HG02884 (cell line): Measurements from ENCODE around the gene LRRC2.

Experiments used
- ATAC-seq: cut with Tn5 transposase; IDR thresholded peaks from one replicate; pipeline ENCODE4 v1.9.1; 2021; ENCODE audit warnings: mild to moderate bottlenecking, moderate library complexity; ENCODE audit not compliant: unreplicated experiment

LRRC2 gene

DNA sequence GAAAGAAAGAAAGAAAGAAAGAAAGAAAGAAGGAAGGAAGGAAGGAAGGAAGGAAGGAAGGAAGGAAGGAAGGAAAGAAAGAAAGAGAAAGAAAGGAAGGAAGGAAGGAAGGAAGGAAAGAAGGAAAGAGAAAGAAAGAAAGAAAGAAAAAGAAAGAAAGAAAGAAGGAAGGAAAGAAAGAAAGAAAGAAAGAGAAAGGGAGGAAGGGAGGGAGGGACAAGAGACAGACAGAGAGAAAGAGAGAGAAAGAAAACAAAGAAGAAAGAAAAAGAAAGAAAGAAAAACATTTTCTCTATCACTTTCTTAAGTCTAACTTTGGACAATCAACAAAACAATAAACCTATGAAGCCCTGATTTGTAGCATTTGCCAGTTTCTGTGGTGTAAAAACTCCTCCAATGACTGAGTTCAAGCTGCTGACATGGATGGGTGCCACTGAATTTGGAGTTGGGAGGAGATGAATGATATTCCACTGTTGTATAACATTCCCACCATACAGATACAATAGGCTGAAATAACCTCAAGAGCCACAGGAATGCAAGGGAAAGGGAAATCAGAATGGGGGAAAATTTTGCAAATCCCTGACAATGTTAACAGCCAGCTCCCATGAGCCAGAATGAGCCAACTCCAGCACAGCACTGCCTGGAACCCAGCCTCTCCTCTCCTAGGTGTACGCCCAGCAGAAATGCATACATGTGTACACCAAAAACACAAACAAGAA is 83.3 kb downstream of the LRRC2 start:
- no peak for ATAC-seq

GRCh38 chr3:46481636-46482035 is 84.5 kb downstream of the LRRC2 start:
- ATAC-seq: no peak

- no peak for ATAC-seq
Observed at GRCh38 chr3:46480491-46481195, 85.5 kb downstream of the LRRC2 start.

DNA sequence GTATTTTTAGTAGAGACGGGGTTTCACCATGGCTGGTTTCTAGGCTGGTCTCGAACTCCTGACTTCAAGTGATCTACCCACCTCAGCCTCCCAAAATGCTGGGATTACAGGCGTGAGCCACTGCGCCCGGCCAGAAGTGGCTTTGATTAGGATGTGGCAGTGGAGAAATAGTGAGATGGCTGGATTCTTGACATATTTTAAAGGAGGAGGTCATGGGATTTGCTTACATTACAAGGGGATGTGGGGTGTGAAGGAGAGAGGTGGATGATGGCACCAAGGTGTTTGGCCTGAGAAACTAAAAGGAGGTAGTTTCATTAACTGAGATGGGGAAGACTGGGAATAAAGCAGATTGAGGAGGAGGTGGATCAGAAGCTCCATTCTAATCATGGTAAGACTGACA is 86.4 kb downstream of the LRRC2 start:
- no peak for ATAC-seq

DNA sequence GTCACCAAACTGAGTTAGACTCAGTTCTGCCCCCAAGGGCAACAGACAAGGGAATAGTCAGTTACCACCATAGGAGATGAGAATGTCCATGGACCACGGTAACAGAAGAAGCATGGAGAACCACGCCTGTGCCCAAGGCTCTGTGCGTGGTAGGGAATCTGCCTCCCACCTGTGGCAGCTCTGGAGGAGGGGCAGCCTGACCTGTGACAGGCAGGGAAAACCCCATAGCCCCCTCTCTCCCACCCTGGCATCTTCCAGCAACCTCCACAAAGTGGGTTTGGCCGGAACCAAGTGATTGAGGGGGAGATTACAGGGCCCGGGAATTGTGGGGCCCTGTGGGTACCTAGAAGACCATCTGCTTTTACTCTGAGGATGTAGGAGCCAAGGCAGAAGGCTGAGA is 87.1 kb downstream of the LRRC2 start:
- no peak for ATAC-seq

DNA sequence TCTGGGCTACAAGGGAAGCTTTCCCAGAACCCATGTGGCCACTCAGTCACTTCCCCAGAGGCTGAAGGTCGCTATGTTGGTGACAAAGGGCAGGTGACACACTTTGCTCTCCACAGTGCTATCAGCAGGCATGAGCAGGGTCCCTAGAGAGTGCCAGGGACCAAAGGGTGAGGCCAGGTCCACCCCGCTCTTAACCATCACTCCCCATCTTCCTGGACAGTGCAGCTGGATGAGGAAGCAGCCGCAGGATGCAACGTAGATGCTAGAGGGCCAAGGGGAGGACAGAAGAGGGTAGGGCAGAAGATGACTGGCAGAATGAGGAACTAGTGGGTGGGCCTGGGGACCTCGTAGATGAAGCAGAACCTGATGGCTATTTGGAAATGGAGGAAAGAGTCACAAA is 87.8 kb downstream of the LRRC2 start:
- ATAC-seq: no peak

- ATAC-seq: no peak
Observed at GRCh38 chr3:46477756-46478155, 88.3 kb downstream of the LRRC2 start.

DNA sequence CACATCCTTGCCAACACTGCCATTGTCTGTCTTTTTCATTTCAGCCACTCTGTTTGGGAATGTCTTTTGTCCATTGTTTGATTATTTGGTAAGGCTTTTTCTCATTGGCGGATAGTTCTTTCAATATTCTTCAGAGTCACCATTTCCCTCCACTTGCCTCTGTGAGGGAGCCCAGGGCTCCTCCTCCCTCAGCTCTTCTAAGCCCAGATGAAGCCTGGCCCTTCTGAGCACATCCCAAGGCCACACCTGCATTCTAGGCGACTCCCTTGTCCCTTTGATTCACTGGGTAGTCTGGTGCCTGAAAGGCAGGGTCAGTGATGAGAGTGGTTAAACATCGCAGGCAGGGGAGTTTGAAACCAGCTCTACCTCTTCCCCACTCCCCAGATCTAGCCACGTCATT is 89.0 kb downstream of the LRRC2 start:
- no peak for ATAC-seq

- ATAC-seq: no peak
Observed at GRCh38 chr3:46472736-46473135, 93.4 kb downstream of the LRRC2 start.

DNA sequence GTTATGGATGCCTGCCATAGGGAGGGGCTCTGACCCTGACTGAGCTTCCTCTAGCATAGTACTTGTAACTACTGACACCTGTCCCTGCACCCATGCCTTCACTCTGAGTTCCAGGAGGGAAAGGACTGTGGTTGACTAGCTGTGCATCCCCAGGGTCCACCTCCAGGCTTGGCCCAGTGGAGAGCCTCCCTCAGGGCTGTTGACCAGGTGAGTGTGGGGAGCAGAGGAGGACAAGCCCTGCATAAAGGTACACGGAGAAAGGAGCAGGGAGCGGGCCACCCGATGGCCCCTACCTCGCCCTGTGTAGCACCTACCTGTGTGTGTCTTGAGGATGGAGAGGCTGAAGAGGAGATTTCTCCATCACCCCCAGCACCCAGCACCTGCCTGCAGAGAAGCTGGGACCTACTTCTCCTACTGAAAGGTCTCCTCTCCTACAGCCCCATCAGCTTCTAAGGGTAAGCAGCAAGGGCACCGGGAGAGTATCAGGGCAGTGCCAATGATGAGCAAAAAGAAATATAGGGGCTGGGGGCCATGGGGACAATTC is 94.7 kb downstream of the LRRC2 start:
- no peak for ATAC-seq

GRCh38 chr3:46470831-46471230 is 95.3 kb downstream of the LRRC2 start:
- no peak for ATAC-seq

DNA sequence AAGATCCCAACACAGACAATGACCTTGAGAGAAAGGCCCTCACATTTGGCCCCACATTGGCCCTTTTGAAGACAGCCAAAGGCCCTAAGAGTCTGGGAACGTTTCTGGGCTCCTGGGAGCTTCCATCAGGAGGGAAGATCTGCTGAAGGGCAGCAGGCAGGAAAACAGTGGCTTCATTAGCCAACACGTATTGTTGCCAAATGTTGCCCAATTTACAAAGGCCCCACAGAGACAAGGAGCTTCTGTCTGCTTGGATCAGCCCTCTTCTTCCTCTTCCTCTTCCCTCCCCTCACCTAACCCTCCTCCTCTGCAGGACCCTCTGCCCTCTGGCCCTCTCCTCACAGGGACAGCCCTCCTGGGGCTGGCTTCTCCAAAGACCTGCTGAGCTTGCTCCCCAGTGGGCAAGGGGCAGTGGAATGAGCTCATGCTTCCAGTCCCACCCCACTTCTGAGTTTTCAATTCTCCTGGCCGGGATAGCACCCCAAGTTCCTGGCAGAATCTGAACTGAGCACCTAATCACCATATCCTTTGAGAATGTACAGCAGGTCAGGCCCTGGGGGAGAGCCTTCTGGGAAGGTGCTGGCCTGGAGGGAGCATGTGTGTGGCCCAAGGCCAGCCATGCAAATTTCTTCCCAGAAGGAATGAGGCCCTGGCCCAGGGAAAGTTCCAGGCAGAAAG is 96.3 kb downstream of the LRRC2 start:
- ATAC-seq: no peak

DNA sequence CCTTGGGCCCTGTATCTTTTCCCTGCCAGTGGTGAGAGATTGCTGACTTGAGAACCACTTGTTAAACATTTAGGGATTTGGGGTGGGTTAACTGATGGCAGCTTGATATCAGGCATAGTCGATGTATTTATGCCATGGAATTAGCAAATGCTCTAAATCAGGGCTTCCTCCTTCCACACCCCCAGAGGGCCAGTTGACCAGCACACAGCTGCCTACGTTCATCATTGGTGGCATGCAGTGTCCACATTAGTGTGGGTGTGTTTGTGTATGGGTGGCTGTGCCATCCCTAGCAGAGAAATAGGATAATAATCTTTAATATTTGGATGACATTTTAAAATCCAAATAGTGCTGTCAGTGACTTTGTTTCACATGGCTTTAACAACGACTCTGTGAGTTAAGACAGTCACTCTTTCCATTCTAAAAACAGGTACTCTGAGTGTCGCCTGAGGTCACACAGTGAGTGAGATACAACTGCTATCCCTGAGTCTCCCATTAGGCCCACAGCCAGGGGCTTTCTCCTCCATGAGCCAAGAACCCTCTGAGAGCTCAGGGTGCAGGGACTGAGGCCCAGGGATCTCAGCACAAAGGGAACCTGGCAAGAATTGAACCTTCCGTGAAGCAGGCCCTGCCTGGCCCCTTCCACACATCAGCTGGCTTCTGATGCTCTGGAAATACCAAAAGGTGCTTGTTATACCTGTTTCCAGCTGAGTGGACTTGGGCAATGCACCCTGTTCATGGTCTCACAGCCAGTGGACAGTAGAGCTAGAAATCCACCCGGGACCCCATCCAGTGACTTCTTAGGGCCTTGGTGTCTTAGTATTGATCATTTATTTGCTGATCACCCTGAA is 97.1 kb downstream of the LRRC2 start:
- ATAC-seq: no peak

- no peak for ATAC-seq
Observed at GRCh38 chr3:46467562-46467961, 98.5 kb downstream of the LRRC2 start.

DNA sequence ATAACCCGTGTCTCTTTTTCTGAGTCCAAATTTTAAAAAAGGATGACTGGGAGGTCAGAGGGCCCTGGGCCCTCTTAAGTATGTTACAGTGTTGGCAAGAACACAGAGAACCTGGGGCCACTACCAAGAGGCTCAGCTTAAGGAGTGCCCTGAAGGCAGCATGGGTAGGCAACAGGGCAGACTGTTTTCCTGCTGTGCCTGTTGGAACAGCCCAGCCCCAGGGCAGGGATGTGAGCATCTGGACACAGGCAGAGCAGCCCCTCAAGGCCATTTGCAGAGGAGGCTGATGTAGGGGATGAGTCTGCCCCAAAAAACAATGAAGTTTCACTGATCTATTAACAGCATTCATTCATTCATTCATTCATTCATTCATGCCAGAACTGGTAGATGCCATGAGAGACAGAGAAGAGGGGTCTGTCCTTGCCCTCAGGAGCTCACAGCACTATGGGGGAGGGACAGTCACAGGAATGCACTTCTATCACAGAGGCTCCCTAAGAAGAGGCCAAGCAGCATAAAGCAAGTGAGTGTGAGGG is 99.2 kb downstream of the LRRC2 start:
- ATAC-seq: no peak

DNA sequence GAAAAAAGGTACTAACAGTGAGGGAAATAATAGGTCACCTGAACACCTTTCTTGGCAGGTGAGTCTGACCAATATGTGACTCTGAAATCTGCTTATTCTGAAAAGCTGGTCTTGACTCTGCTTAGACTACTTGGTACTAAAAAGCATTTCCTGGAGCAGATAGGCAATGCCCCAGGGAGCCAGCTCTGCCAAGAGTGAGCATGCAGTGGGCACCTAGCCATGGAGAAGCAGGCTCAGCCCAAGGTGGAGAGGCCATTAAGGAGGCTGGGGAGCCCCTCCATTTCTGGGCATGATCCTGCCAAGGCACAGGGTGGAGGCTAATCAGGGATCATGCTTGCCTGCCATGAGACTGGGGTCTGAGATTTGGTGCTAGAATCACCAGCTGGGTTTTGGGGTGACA is 99.8 kb downstream of the LRRC2 start:
- ATAC-seq: no peak
